ENCODE results near the gene SLITRK2. TPM values are rescaled to one million over a fixed set of nuclear protein-coding genes. Genes with fewer than 3 reads are reported as not detected.

The SLITRK2 gene
- total RNA-seq, 1 donor from 2014 or later = 16.0 TPM

DNA sequence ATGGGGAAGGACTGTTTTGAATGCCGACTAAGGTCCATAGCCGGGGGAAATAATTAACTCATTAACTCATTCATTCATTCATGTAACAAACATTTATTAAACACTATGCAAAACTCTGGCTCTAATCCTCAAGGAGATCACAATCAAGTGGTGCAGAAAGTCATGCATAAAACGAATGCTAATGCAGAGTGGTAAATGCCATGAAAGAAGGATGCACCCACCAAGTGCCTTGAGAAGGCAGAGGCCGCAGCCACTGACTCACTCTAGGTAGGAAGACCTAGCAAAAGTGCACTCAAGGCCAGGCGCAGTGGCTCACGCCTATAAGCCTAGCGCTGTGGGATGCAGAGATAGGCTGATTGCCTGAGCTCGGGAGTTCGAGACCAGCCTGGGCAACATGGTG lies 22.9 kb downstream of the SLITRK2 start:
- Mint-ChIP-seq H3K36me3 (ENCODE audit: insufficient read depth) (no peaks in the 10 kb centered on the region), H3K27me3 (no peaks in the 10 kb centered on the region), H3K4me1 (ENCODE audit: low read depth) (peaks cover 30% of the 10 kb centered on the region), H3K27ac (no peak overlapping the region), H3K9me3 (ENCODE audit: low read depth) (peaks cover 16% of the 10 kb centered on the region), H3K4me3 (ENCODE audit: low read depth) (no peak overlapping the region)
- TF ChIP-seq, protein P1, sequence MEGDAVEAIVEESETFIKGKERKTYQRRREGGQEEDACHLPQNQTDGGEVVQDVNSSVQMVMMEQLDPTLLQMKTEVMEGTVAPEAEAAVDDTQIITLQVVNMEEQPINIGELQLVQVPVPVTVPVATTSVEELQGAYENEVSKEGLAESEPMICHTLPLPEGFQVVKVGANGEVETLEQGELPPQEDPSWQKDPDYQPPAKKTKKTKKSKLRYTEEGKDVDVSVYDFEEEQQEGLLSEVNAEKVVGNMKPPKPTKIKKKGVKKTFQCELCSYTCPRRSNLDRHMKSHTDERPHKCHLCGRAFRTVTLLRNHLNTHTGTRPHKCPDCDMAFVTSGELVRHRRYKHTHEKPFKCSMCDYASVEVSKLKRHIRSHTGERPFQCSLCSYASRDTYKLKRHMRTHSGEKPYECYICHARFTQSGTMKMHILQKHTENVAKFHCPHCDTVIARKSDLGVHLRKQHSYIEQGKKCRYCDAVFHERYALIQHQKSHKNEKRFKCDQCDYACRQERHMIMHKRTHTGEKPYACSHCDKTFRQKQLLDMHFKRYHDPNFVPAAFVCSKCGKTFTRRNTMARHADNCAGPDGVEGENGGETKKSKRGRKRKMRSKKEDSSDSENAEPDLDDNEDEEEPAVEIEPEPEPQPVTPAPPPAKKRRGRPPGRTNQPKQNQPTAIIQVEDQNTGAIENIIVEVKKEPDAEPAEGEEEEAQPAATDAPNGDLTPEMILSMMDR (IDR thresholded peaks at IDR 0.05; ENCODE audit: unreplicated experiment) = no peak
- DNase-seq (ENCODE audit: low spot score, unreplicated experiment) = no peak

DNA sequence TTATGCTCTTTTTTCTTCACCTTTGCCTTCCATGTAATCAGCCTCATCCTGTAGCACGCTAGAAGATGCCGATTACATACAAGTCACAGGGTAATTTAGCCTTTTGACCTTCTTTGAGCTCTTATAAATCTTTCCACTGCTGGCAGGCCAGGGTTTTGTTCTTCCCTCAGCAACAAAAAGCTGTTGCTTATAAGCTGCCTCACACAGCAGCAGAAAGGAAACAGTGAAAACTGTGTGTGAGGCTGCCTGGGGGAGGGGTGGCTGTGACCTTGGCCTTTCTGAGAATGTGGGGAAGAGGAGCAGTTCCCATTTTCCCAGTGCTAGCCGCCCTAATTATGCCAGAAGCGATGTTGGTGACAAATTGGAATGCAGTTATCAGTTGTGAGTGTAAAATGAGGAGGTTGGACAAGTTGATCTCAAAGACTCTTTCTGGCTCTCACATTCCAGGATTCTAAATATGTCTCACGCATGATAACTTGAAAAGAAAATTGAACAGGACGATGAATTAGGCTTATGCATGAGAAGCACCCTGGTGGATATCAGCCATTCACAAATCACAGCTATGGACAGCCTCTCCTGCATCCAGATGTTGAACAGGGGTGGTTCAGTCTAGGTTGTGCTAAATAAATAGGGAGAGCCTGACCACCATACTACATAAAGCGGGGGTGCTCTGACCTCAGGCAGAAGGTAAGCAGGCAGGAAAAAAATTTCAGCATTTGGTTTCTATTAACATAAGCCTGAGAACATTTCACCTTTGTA lies 25.7 kb downstream of the SLITRK2 start:
- Mint-ChIP-seq H3K4me1 (ENCODE audit: low read depth) (peaks cover 27% of the 10 kb centered on the region), H3K27ac (peak overlapping the region; percentile 67), H3K27me3 (no peaks in the 10 kb centered on the region), H3K4me3 (ENCODE audit: low read depth) (peak overlapping the region; percentile 27), H3K36me3 (ENCODE audit: insufficient read depth) (peaks cover 1% of the 10 kb centered on the region), H3K9me3 (ENCODE audit: low read depth) (peaks cover 12% of the 10 kb centered on the region)
- no peak for DNase-seq (ENCODE audit: low spot score, unreplicated experiment)
- TF ChIP-seq, protein P1 (IDR thresholded peaks at IDR 0.05; ENCODE audit: unreplicated experiment) = no peak

DNA sequence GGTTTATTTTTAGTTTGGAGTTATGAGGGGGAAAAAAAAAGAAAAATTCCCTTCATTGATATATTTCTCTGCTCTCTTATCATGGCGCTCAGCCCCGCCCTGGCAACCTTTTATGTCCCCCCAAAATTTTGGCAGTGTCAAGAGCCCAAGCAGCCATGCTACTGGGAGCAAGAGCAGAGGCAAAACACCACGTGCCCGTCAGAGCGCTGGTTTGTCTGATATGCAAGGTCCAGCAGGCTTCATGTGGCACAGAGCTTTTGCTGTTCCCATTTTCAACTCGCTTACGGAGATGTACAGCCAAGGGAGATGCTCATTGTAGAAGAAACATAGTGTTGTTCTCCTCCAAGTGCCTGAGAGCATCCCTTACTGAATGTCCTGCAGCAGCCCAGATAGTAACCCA lies 27.3 kb downstream of the SLITRK2 start:
- peaks cover 21% of the 10 kb centered on the region for H3K4me1 Mint-ChIP-seq (ENCODE audit: low read depth)
- no peak overlapping the region for H3K4me3 Mint-ChIP-seq (ENCODE audit: low read depth)
- H3K36me3 Mint-ChIP-seq (ENCODE audit: insufficient read depth) = peaks cover 1% of the 10 kb centered on the region
- peaks cover 11% of the 10 kb centered on the region for H3K9me3 Mint-ChIP-seq (ENCODE audit: low read depth)
- H3K27ac Mint-ChIP-seq = no peak overlapping the region
- TF ChIP-seq, protein P1 (IDR thresholded peaks at IDR 0.05; ENCODE audit: unreplicated experiment) = no peak
- DNase-seq (ENCODE audit: low spot score, unreplicated experiment) = no peak
- no peaks in the 10 kb centered on the region for H3K27me3 Mint-ChIP-seq

DNA sequence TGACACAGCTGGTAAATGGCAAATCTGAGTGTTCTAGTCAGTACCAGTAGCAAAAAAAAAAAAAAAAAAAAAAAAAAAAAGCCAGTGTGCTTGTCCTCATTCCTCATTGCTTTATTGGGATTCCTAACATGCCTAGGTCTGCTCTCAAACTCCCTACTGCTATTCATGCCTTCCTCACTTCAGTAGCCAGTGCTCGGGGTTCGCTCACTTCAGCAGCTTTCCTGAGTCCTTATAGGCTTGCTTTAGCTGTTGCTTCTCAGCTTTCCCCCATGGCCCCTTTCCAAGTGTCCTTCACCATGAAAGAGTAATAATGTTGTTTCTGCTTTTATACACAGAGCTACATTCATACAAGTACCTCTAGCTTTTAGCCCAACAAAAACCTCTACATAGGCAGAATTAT lies 30.8 kb downstream of the SLITRK2 start:
- no peak overlapping the region for H3K4me3 Mint-ChIP-seq (ENCODE audit: low read depth)
- H3K27me3 Mint-ChIP-seq = no peaks in the 10 kb centered on the region
- no peak for DNase-seq (ENCODE audit: low spot score, unreplicated experiment)
- H3K27ac Mint-ChIP-seq = no peak overlapping the region
- TF ChIP-seq, protein P1 (IDR thresholded peaks at IDR 0.05; ENCODE audit: unreplicated experiment) = no peak
- peaks cover 3% of the 10 kb centered on the region for H3K4me1 Mint-ChIP-seq (ENCODE audit: low read depth)
- peaks cover 11% of the 10 kb centered on the region for H3K9me3 Mint-ChIP-seq (ENCODE audit: low read depth)
- H3K36me3 Mint-ChIP-seq (ENCODE audit: insufficient read depth) = peaks cover 1% of the 10 kb centered on the region

DNA sequence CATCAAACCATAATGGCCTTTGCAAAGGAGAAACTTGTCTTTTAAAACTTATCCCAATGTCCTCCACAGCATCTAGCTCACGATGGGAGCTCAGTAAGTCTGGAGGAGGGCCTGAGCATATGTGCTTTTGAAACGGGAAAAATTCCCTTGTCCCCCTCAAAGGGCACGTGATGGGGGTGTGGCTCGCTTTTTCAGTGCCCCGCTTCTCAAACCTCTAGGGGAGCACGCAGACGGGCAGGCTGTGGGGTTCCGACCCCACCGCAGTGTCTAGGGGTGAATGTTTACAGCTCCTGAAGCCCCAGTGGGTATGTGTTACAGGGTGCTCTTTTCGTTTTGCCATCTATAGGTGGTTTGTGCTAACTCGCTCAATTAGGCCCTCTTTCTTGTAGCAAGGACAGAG lies 31.2 kb downstream of the SLITRK2 start:
- TF ChIP-seq, protein P1 (IDR thresholded peaks at IDR 0.05; ENCODE audit: unreplicated experiment) = no peak
- Mint-ChIP-seq H3K4me3 (ENCODE audit: low read depth) (no peak overlapping the region), H3K9me3 (ENCODE audit: low read depth) (peaks cover 11% of the 10 kb centered on the region), H3K27ac (no peak overlapping the region), H3K27me3 (no peaks in the 10 kb centered on the region), H3K4me1 (ENCODE audit: low read depth) (no peaks in the 10 kb centered on the region), H3K36me3 (ENCODE audit: insufficient read depth) (peaks cover 1% of the 10 kb centered on the region)
- DNase-seq (ENCODE audit: low spot score, unreplicated experiment) = no peak

Data from progenitor cell of endocrine pancreas (in vitro differentiated cells).